ENCODE results near the gene MTPN. TPM values are rescaled to one million over a fixed set of nuclear protein-coding genes. Genes with fewer than 3 reads are reported as not detected.

Gene MTPN
- total RNA-seq, 1 experiment from 2014 or later: 153 TPM

GRCh38 chr7:135979471-135980011 lies 2.4 kb upstream of the MTPN start:
- CTCF ChIA-PET: interaction anchor here (0.7 to 1.5 kb wide), 4 partner anchors 21 to 315 kb away, joined by 3 to 5 read pairs (median 3); no protein-coding TSS in a partner anchor
- no peak overlapping the region for H3K4me3 Mint-ChIP-seq (ENCODE audit: unreplicated experiment)
- no peaks in the 10 kb centered on the region for H3K27me3 Mint-ChIP-seq (ENCODE audit: insufficient read depth, unreplicated experiment)
- H3K4me1 Mint-ChIP-seq (ENCODE audit: insufficient read depth, unreplicated experiment): peaks cover 24% of the 10 kb centered on the region
- intact Hi-C loops (cut with micrococcal nuclease): no loop called here
- peaks cover 11% of the 10 kb centered on the region for H3K36me3 Mint-ChIP-seq (ENCODE audit: insufficient read depth, unreplicated experiment)
- no peaks in the 10 kb centered on the region for H3K9me3 Mint-ChIP-seq (ENCODE audit: unreplicated experiment)
- DNase-seq (ENCODE audit: unreplicated experiment): no peak
- TF ChIP-seq CTCF (IDR thresholded peaks at IDR 0.05; ENCODE audit: unreplicated experiment): no peak
- POLR2A ChIA-PET: no interaction called here
- no peak overlapping the region for H3K27ac Mint-ChIP-seq (ENCODE audit: low read depth, unreplicated experiment)
- BruUV-seq (replicated peaks): no TSS peak

- H3K36me3 Mint-ChIP-seq (ENCODE audit: insufficient read depth, unreplicated experiment): peaks cover 11% of the 10 kb centered on the region
- no peaks in the 10 kb centered on the region for H3K9me3 Mint-ChIP-seq (ENCODE audit: unreplicated experiment)
- intact Hi-C loops (cut with micrococcal nuclease): no loop called here
- CTCF ChIA-PET: interaction anchor here (1.2 to 1.5 kb wide), 3 partner anchors 17 to 177 kb away, joined by 5 to 8 read pairs (median 5); no protein-coding TSS in a partner anchor
- BruUV-seq (replicated peaks): no TSS peak
- DNase-seq (ENCODE audit: unreplicated experiment): no peak
- no peak overlapping the region for H3K27ac Mint-ChIP-seq (ENCODE audit: low read depth, unreplicated experiment)
- POLR2A ChIA-PET: interaction anchor here (1.0 to 1.3 kb wide), 2 partner anchors 16 to 316 kb away, joined by 3 read pairs; partner anchors contain the start of gene STMP1
- peaks cover 26% of the 10 kb centered on the region for H3K4me1 Mint-ChIP-seq (ENCODE audit: insufficient read depth, unreplicated experiment)
- no peak overlapping the region for H3K4me3 Mint-ChIP-seq (ENCODE audit: unreplicated experiment)
- no peaks in the 10 kb centered on the region for H3K27me3 Mint-ChIP-seq (ENCODE audit: insufficient read depth, unreplicated experiment)
- no peak for TF ChIP-seq CTCF (IDR thresholded peaks at IDR 0.05; ENCODE audit: unreplicated experiment)
These were observed 1.5 kb upstream of the MTPN start for GRCh38 chr7:135978624-135979023.

- Mint-ChIP-seq H3K4me1 (ENCODE audit: insufficient read depth, unreplicated experiment) (peaks cover 34% of the 10 kb centered on the region), H3K36me3 (ENCODE audit: insufficient read depth, unreplicated experiment) (peaks cover 11% of the 10 kb centered on the region), H3K4me3 (ENCODE audit: unreplicated experiment) (peak overlapping the region; percentile 83), H3K27ac (ENCODE audit: low read depth, unreplicated experiment) (peak overlapping the region; percentile 81), H3K27me3 (ENCODE audit: insufficient read depth, unreplicated experiment) (no peaks in the 10 kb centered on the region), H3K9me3 (ENCODE audit: unreplicated experiment) (no peaks in the 10 kb centered on the region)
- ChIA-PET CTCF (interaction anchor here (0.7 to 1.4 kb wide), 3 partner anchors 18 to 428 kb away, joined by 3 to 8 read pairs (median 5); no protein-coding TSS in a partner anchor), POLR2A (interaction anchor here (0.5 to 1.3 kb wide), 3 partner anchors 17 to 73 kb away, joined by 3 to 4 read pairs (median 4); no protein-coding TSS in a partner anchor)
- TSS peak; percentile 59 for BruUV-seq (replicated peaks)
- no peak for DNase-seq (ENCODE audit: unreplicated experiment)
- intact Hi-C loops (cut with micrococcal nuclease): no loop called here
- no peak for TF ChIP-seq CTCF (IDR thresholded peaks at IDR 0.05; ENCODE audit: unreplicated experiment)
These were observed 545 bp upstream of the MTPN start for GRCh38 chr7:135977742-135978066.

GRCh38 chr7:135976312-135977006 lies 700 bp downstream of the MTPN start:
- ChIA-PET POLR2A (interaction anchor here (1.0 to 2.9 kb wide), 9 partner anchors 10 to 314 kb away, joined by 3 to 13 read pairs (median 6); partner anchors contain the start of gene STMP1), CTCF (no interaction called here)
- no peak for TF ChIP-seq CTCF (IDR thresholded peaks at IDR 0.05; ENCODE audit: unreplicated experiment)
- Mint-ChIP-seq H3K27me3 (ENCODE audit: insufficient read depth, unreplicated experiment) (no peaks in the 10 kb centered on the region), H3K4me3 (ENCODE audit: unreplicated experiment) (peak overlapping the region; percentile 83), H3K27ac (ENCODE audit: low read depth, unreplicated experiment) (peak overlapping the region; percentile 81), H3K36me3 (ENCODE audit: insufficient read depth, unreplicated experiment) (peaks cover 11% of the 10 kb centered on the region), H3K9me3 (ENCODE audit: unreplicated experiment) (no peaks in the 10 kb centered on the region), H3K4me1 (ENCODE audit: insufficient read depth, unreplicated experiment) (peaks cover 42% of the 10 kb centered on the region)
- DNase-seq (ENCODE audit: unreplicated experiment): peak; percentile 45
- intact Hi-C loops (cut with micrococcal nuclease): no loop called here
- TSS peak; percentile 41 for BruUV-seq (replicated peaks)
